ENCODE data around the gene SH2B2. TPM values are rescaled to one million over a fixed set of nuclear protein-coding genes. Genes with fewer than 3 reads are reported as not detected.

SH2B2 gene
- total RNA-seq, 2 donors from 2014 or later: 2.0 to 2.1 TPM

Other genes with a start within 250 kb of the SH2B2 start
- not detected for gene SPDYE6, start 69.6 kb downstream of the SH2B2 start, total RNA-seq
- gene PRKRIP1, start 109.5 kb downstream of the SH2B2 start, total RNA-seq: 10 to 100 TPM; 38.0 to 44.0 TPM
- gene ORAI2, start 146.7 kb downstream of the SH2B2 start, total RNA-seq: 10 to 100 TPM; 33.9 to 50.5 TPM
- 1 to 10 TPM; 4.4 to 5.5 TPM for gene ALKBH4, start 178.0 kb downstream of the SH2B2 start, total RNA-seq
- gene LRWD1, start 178.1 kb downstream of the SH2B2 start, total RNA-seq: 10 to 100 TPM; 13.5 to 15.2 TPM
- 10 to 100 TPM; 35.6 to 37.9 TPM for gene POLR2J, start 192.1 kb downstream of the SH2B2 start, total RNA-seq
- 10 to 100 TPM; 20.7 to 23.7 TPM for gene RASA4B, start 230.9 kb downstream of the SH2B2 start, total RNA-seq